Measurements from ENCODE around the gene NHSL1.

DNA sequence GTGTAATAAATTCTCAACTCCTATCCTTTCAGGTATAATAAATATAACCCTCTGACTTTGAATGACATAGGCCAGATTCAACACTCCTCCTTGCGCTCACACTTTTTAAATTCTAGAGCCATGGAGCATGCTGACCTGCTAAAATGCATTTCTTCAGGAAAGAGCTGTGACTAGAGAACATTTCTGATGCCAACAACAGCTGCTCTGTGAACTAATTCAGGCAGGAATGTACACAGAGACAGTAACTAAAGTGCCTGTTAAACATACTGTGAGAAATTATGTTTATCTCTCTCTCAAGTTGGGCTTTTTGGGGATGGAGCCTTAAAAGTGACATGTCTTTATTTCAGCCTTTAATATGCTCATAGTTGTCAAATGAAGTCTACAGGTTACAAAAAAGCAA is 8.3 kb downstream of the NHSL1 start:
- TF ChIP-seq, protein P1, sequence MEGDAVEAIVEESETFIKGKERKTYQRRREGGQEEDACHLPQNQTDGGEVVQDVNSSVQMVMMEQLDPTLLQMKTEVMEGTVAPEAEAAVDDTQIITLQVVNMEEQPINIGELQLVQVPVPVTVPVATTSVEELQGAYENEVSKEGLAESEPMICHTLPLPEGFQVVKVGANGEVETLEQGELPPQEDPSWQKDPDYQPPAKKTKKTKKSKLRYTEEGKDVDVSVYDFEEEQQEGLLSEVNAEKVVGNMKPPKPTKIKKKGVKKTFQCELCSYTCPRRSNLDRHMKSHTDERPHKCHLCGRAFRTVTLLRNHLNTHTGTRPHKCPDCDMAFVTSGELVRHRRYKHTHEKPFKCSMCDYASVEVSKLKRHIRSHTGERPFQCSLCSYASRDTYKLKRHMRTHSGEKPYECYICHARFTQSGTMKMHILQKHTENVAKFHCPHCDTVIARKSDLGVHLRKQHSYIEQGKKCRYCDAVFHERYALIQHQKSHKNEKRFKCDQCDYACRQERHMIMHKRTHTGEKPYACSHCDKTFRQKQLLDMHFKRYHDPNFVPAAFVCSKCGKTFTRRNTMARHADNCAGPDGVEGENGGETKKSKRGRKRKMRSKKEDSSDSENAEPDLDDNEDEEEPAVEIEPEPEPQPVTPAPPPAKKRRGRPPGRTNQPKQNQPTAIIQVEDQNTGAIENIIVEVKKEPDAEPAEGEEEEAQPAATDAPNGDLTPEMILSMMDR (IDR thresholded peaks at IDR 0.05), result no peak
- no peak for TF ChIP-seq POLR2A (IDR thresholded peaks at IDR 0.05)
- no peak for TF ChIP-seq EP300 (IDR thresholded peaks at IDR 0.05)

Measured in ovary (tissue), 3 donors.